H1 (cell line): ENCODE data around the gene WDR38. TPM values are rescaled to one million over a fixed set of nuclear protein-coding genes. Genes with fewer than 3 reads are reported as not detected.

ENCODE experiments used
- CTCF ChIA-PET: fragments of 300-600 bp; sonication (Branson Sonifier 250); formaldehyde crosslinking; loops from one replicate; lab custom pipeline; 2021; ENCODE audit not compliant: partially characterized antibody; lab: Charles Lee
- POLR2A ChIA-PET: fragments of 300-600 bp; sonication (Branson Sonifier 250); formaldehyde crosslinking; loops from one replicate; lab custom pipeline; 2021; ENCODE audit warnings: inconsistent platforms; ENCODE audit not compliant: partially characterized antibody; lab: Charles Lee
- DNase-seq, 2 experiments: peaks; one replicate each; pipeline versions ENCODE4 v3.0.0 to v3.0.0-alpha.2; 2010 to 2022; ENCODE audit warnings: low spot score in 2 of 2, low read depth in 1 of 2, mixed read lengths in 1 of 2
- FAIRE-seq: peaks from 2 replicates; lab custom pipeline; 2011; peaks lifted over from hg19 to GRCh38; lab: Jason Lieb, UNC
- H2AFZ ChIP-seq: 2 replicates; pipeline ENCODE4 v1.8.1; 2012; ENCODE audit warnings: low read length, inconsistent platforms
- H2AK5ac ChIP-seq: 2 replicates; pipeline ENCODE4 v1.6.1; 2013; ENCODE audit warnings: low read depth, low read length
- H2BK120ac ChIP-seq: replicated peaks from 2 replicates; pipeline ENCODE3; 2013; ENCODE audit warnings: low read depth, low read length, inconsistent platforms
- H2BK12ac ChIP-seq: 2 replicates; pipeline ENCODE4 v1.6.1; 2013; ENCODE audit warnings: low read depth, low read length
- H2BK15ac ChIP-seq: 2 replicates; pipeline ENCODE4 v1.6.1; 2013; ENCODE audit warnings: low read length
- H2BK20ac ChIP-seq: 2 replicates; pipeline ENCODE4 v1.6.1; 2013; ENCODE audit warnings: low read length
- H2BK5ac ChIP-seq: 2 replicates; pipeline ENCODE4 v1.6.1; 2013; ENCODE audit warnings: low read depth, low read length
- H3K14ac ChIP-seq: 2 replicates; pipeline ENCODE4 v1.6.1; 2013; ENCODE audit warnings: inconsistent platforms; ENCODE audit not compliant: insufficient read length
- H3K18ac ChIP-seq: 2 replicates; pipeline ENCODE4 v1.6.1; 2013; ENCODE audit warnings: low read length; ENCODE audit errors: extremely low read depth
- H3K23ac ChIP-seq: 2 replicates; pipeline ENCODE4 v1.6.1; 2013; ENCODE audit warnings: inconsistent platforms; ENCODE audit not compliant: insufficient read length
- H3K23me2 ChIP-seq: 2 replicates; pipeline ENCODE4 v1.6.1; 2013; ENCODE audit warnings: low read depth, low read length
- H3K27ac ChIP-seq: 2 replicates; pipeline ENCODE4 v1.6.1; 2011; ENCODE audit warnings: low read depth, low read length, inconsistent platforms
- H3K27me3 ChIP-seq, 4 experiments: replicated peaks in 1 of 4; 1 replicate in 1 of 4; 2 replicates in 3 of 4; pipeline versions ENCODE4 v1.6.1 to v1.8.1; 2011 to 2013; ENCODE audit warnings: low read length in 3 of 4, mild to moderate bottlenecking in 3 of 4, inconsistent platforms in 2 of 4, mixed read lengths in 2 of 4, moderate library complexity in 1 of 4; ENCODE audit not compliant: control insufficient read depth in 3 of 4, insufficient read depth in 3 of 4; ENCODE audit errors: extremely low read depth in 1 of 4
- H3K36me3 ChIP-seq, 4 experiments: 2 replicates each; pipeline versions ENCODE4 v1.6.1 to v1.8.1; 2011 to 2013; ENCODE audit warnings: mild to moderate bottlenecking in 4 of 4, low read length in 3 of 4, moderate library complexity in 2 of 4, control low read depth in 1 of 4, inconsistent platforms in 1 of 4; ENCODE audit not compliant: insufficient read depth in 4 of 4, control insufficient read depth in 2 of 4
- H3K4ac ChIP-seq: replicated peaks from 2 replicates; pipeline ENCODE3; 2013; ENCODE audit warnings: low read length, low read depth, mixed read lengths, inconsistent platforms; ENCODE audit not compliant: insufficient read length
- H3K4me1 ChIP-seq, 4 experiments: replicated peaks in 1 of 4; 1 replicate in 1 of 4; 2 replicates in 3 of 4; pipeline versions ENCODE4 v1.6.1 to v1.8.1; 2011 to 2013; ENCODE audit warnings: low read length in 3 of 4, inconsistent platforms in 2 of 4, mixed read lengths in 1 of 4; ENCODE audit not compliant: insufficient read depth in 4 of 4, control insufficient read depth in 3 of 4
- H3K4me2 ChIP-seq, 2 experiments: 2 replicates each; pipeline versions ENCODE4 v1.6.1 to v1.8.1; 2011 to 2013; ENCODE audit warnings: low read depth in 2 of 2, low read length in 2 of 2, control low read depth in 1 of 2, inconsistent platforms in 1 of 2, mild to moderate bottlenecking in 1 of 2; ENCODE audit not compliant: insufficient read depth in 1 of 2
- H3K4me3 ChIP-seq, 4 experiments: fragments of 200-600, 300-600 bp in 1 of 4; sonication (generic), shearing (Covaris generic), sonication (Bioruptor Twin) in 1 of 4; 2 replicates each; pipeline versions ENCODE4 v1.5.1 to v1.8.1; 2011 to 2016; ENCODE audit warnings: low read length in 4 of 4, low read depth in 3 of 4, control low read depth in 2 of 4, inconsistent platforms in 2 of 4, mild to moderate bottlenecking in 2 of 4, mixed read lengths in 1 of 4, moderate library complexity in 1 of 4; ENCODE audit not compliant: insufficient read depth in 2 of 4; ENCODE audit errors: extremely low read depth in 1 of 4
- H3K56ac ChIP-seq: replicated peaks from 2 replicates; pipeline ENCODE3; 2013; ENCODE audit warnings: low read depth, mild to moderate bottlenecking, mixed read lengths, low read length, inconsistent platforms; ENCODE audit not compliant: insufficient read length
- H3K79me1 ChIP-seq: 2 replicates; pipeline ENCODE4 v1.6.1; 2013; ENCODE audit warnings: low read depth, low read length, control low read depth
- H3K79me2 ChIP-seq, 2 experiments: 2 replicates each; pipeline versions ENCODE4 v1.6.1 to v1.8.1; 2012 to 2013; ENCODE audit warnings: low read length in 2 of 2, mild to moderate bottlenecking in 2 of 2, inconsistent platforms in 1 of 2; ENCODE audit not compliant: insufficient read depth in 2 of 2, control insufficient read depth in 1 of 2
- H3K9ac ChIP-seq, 4 experiments: replicated peaks in 1 of 4; 1 replicate in 1 of 4; 2 replicates in 3 of 4; pipeline versions ENCODE4 v1.6.1 to v1.8.1; 2011 to 2013; ENCODE audit warnings: low read depth in 3 of 4, low read length in 3 of 4, control low read depth in 2 of 4, mild to moderate bottlenecking in 2 of 4, moderate library complexity in 2 of 4, inconsistent platforms in 1 of 4; ENCODE audit errors: extremely low read depth in 1 of 4
- H3K9me3 ChIP-seq, 2 experiments: 2 replicates each; pipeline versions ENCODE4 v1.6.1 to v1.8.1; 2012 to 2013; ENCODE audit warnings: mild to moderate bottlenecking in 2 of 2, moderate library complexity in 2 of 2, control low read depth in 1 of 2, inconsistent platforms in 1 of 2, low read depth in 1 of 2, low read length in 1 of 2, mixed read lengths in 1 of 2; ENCODE audit not compliant: insufficient read depth in 2 of 2
- H4K20me1 ChIP-seq, 2 experiments: replicated peaks in 1 of 2; 2 replicates each; pipeline versions ENCODE3 to v1.8.1; 2011 to 2013; ENCODE audit warnings: inconsistent platforms in 2 of 2, low read length in 2 of 2, mild to moderate bottlenecking in 1 of 2; ENCODE audit not compliant: insufficient read depth in 2 of 2, control insufficient read depth in 1 of 2
- H4K5ac ChIP-seq: 2 replicates; pipeline ENCODE4 v1.6.1; 2013; ENCODE audit warnings: low read length, low read depth, mixed read lengths, inconsistent platforms; ENCODE audit not compliant: insufficient read length
- H4K8ac ChIP-seq: 2 replicates; pipeline ENCODE4 v1.8.0; 2013; ENCODE audit warnings: mild to moderate bottlenecking, moderate library complexity, low read length, inconsistent platforms; ENCODE audit not compliant: insufficient read depth; ENCODE audit errors: extremely low read depth
- H4K91ac ChIP-seq: replicated peaks from 2 replicates; pipeline ENCODE3; 2013; ENCODE audit warnings: low read length, mixed read lengths, inconsistent platforms; ENCODE audit not compliant: insufficient read length
- BRCA1 ChIP-seq: IDR thresholded peaks from 2 replicates; pipeline ENCODE4 v1.6.1; 2012; ENCODE audit warnings: low read depth, low read length, improper control_type of control experiment
- CBX8 ChIP-seq: fragments of 300-800, 300-1000 bp; sonication (generic); IDR thresholded peaks from 2 replicates; pipeline ENCODE4 v1.7.1; 2016; ENCODE audit warnings: low read depth, low read length, borderline replicate concordance
- CHD2 ChIP-seq: IDR thresholded peaks from 2 replicates; pipeline ENCODE4 v1.6.1; 2012; ENCODE audit warnings: low read length, improper control_type of control experiment
- CREB1 ChIP-seq: IDR thresholded peaks from 2 replicates; pipeline ENCODE4 v1.6.1; 2012; ENCODE audit warnings: inconsistent platforms
- GTF2F1 ChIP-seq: IDR thresholded peaks from 2 replicates; pipeline ENCODE4 v1.6.1; 2012; ENCODE audit warnings: low read depth, low read length, improper control_type of control experiment, borderline replicate concordance
- KDM4A ChIP-seq: IDR thresholded peaks from one replicate; pipeline ENCODE4 v1.7.1; 2012; ENCODE audit warnings: low read depth, mild to moderate bottlenecking, moderate library complexity, low read length, inconsistent platforms; ENCODE audit not compliant: severe bottlenecking
- NRF1 ChIP-seq: IDR thresholded peaks from 2 replicates; pipeline ENCODE4 v1.6.1; 2011; ENCODE audit warnings: mild to moderate bottlenecking, low read depth, low read length, improper control_type of control experiment
- SRF ChIP-seq: IDR thresholded peaks from 2 replicates; pipeline ENCODE4 v1.6.1; 2011; ENCODE audit warnings: mild to moderate bottlenecking, low read depth, low read length, moderate library complexity
- USF2 ChIP-seq: IDR thresholded peaks from 2 replicates; pipeline ENCODE4 v1.6.1; 2011; ENCODE audit warnings: low read length, improper control_type of control experiment
- WGBS, 2 experiments: shearing (Covaris generic) in 1 of 2; methylation state at CpG; one replicate each; pipeline versions ENCODE4 v1.1.6 to v1.1.7; 2013 to 2015; ENCODE audit warnings: low lambda C conversion rate in 2 of 2, mixed read lengths in 2 of 2, inconsistent platforms in 1 of 2, low coverage in 1 of 2, missing lambda C conversion rate in 1 of 2; ENCODE audit not compliant: insufficient replicate concordance in 2 of 2, insufficient coverage in 1 of 2, insufficient read length in 1 of 2; ENCODE audit errors: extremely low coverage in 1 of 2, missing lambda C conversion rate in 1 of 2; 5-methylcytosine and 5-hydroxymethylcytosine counted together
- polyA plus RNA-seq, 7 experiments: library from polyadenylated mRNA; depleted of rRNA in 3 of 7; stranded (reverse) in 5 of 7; unstranded in 2 of 7; fragments of >200 nt in 5 of 7; fragments of 200-250 nt in 2 of 7; gene quantifications; 1 replicate in 5 of 7; 2 replicates in 1 of 7; 4 replicates in 1 of 7; pipeline versions ENCODE4 v1.2.1 to v1.2.3, GENCODE V29; 2011 to 2013; ENCODE audit warnings: missing spikeins in 2 of 7, mixed read lengths in 2 of 7
- total RNA-seq: library from RNA; stranded (reverse); fragmentation: NEBNext Ultra II Directional; extraction: Animal tissue kit (Norgen Biotek cat#: 25700); gene quantifications from 2 replicates; pipeline ENCODE4 v1.2.1, GENCODE V29; 2021

The WDR38 gene
- total and polyA plus RNA-seq, 2 of the 8 experiments (the other 6 are each of a cell fraction or from before 2014, with no cell fraction given), result not detected

DNA sequence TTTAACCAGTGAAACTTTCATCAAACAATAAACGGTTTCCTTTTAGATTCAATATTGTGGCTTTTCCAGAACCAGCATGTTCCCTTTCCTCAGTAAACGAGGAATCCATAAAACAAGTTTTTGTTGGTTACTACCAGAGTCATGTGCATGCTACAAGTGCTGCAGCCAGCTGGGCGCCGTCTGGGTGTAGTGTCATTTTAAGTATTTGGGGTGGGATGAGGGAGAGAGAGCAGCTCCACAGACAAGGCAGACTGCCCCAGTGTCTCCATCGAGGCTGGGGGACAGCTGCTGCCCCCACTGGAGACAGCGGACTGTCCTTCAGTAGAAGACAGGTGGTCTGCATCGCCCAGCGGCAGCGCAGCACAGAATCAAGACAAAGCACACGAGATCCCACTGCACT lies 26.0 kb downstream of the WDR38 start:
- Histone ChIP-seq H3K56ac (no peak overlapping the region), H2BK15ac (peak overlapping the region; percentile 54; the same call in 1 of the 2 replicates), H3K4me3 (no peak overlapping the region), H3K23ac (no peak overlapping the region), H3K4me2 (no peak overlapping the region), H2BK120ac (no peak overlapping the region), H4K5ac (no peak overlapping the region), H2BK5ac (peak overlapping the region; percentile 61), H3K27ac (no peak overlapping the region), H3K27me3 (no peaks in the 10 kb centered on the region), H3K14ac (no peak overlapping the region), H3K79me2 (peaks cover 0 to under 1% of the 10 kb centered on the region in 2 experiments; a peak in 1 of 4 replicates), H3K23me2 (0 out of 2 replicates have a peak, but pooled peaks cover 4% of the 10 kb centered on the region), H2BK20ac (no peak overlapping the region), H2AFZ (no peak overlapping the region), H4K91ac (no peak overlapping the region), H3K4ac (no peak overlapping the region), H4K20me1 (peaks cover 0 to 9% of the 10 kb centered on the region in 2 experiments), H3K36me3 (peaks cover 7 to 39% (median 19%) of the 10 kb centered on the region in 4 experiments), H2AK5ac (no peak overlapping the region), H4K8ac (no peak overlapping the region), H2BK12ac (peak overlapping the region; percentile 76; the same call in 1 of the 2 replicates), H3K9ac (no peak overlapping the region), H3K79me1 (0 out of 2 replicates have a peak, but pooled peaks cover 2% of the 10 kb centered on the region), H3K9me3 (peaks cover 0 to 3% of the 10 kb centered on the region in 2 experiments; a peak in 1 of 4 replicates), H3K18ac (no peak overlapping the region), H3K4me1 (peaks cover 5 to 18% (median 13%) of the 10 kb centered on the region in 4 experiments)
- ChIA-PET CTCF (interaction anchor here (1.1 to 6.3 kb wide), 8 partner anchors 10 to 105 kb away, joined by 3 to 55 read pairs (median 10); partner anchors contain the start of genes ARPC5L, NR6A1, OLFML2A and WDR38), POLR2A (interaction anchor here (0.5 to 31.1 kb wide), 5 partner anchors 9 to 107 kb away, joined by 3 to 573 read pairs (median 5); partner anchors contain the start of genes ARPC5L, NR6A1, RPL35 and WDR38)
- FAIRE-seq (no peak), DNase-seq (no peak)
- TF ChIP-seq CHD2 (no peak), NRF1 (no peak), KDM4A (no peak), SRF (no peak), CREB1 (no peak), USF2 (no peak), BRCA1 (no peak), GTF2F1 (no peak), CBX8 (no peak)
- WGBS, 2 experiments, result 85% methylated on average over 10 of the region's 10 CpGs; no CpG with 5 or more reads in 1 of the 2 experiments
